Measurements from ENCODE around the gene CELF4.

Gene CELF4

DNA sequence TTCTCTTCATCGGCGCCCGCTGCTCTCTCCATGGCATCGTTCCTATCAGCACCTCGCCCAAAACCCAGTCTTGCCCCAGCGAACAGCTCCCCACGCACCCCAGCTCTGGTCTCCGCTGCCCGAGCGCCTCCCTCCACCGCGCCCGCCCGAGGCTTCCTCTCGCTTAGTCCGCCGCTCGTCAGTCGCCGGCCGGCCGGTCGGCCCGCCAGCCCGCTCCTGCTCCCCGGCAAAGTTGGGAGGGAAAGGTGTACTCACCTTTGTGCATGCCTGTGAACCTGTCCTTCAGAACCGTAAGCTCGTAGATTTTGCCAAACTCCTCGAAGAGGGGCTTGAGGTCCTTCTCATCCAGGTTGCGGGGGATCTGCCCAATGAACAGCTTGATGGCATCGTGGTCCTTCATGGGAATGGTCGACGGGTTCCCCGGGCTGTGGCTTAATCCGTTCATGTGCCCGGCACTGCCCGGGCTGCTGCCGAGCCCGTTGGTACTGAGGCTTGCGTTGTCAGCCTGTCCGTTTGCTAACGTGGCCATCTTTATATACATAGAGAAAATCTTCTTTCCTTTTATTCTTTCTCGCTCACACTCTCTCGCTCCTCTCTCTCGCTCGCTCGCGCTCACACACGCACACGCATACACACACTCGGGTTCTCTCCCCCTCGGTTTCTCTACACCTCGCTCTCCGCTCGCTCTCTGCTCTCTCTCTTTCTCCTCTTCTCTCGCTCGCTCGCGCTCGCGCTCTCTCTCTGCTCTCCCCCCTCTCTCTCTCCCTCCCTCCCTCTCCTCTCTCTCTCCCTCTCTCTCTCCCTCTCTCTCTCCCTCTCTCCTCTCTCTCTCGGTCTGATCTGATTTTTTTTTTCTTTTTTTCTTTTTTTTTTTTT, at the start of gene CELF4:
Gene CELF4, minus strand, starts transcription at position 698 of the 876 bp plus-strand sequence.
- TF ChIP-seq, protein P1, sequence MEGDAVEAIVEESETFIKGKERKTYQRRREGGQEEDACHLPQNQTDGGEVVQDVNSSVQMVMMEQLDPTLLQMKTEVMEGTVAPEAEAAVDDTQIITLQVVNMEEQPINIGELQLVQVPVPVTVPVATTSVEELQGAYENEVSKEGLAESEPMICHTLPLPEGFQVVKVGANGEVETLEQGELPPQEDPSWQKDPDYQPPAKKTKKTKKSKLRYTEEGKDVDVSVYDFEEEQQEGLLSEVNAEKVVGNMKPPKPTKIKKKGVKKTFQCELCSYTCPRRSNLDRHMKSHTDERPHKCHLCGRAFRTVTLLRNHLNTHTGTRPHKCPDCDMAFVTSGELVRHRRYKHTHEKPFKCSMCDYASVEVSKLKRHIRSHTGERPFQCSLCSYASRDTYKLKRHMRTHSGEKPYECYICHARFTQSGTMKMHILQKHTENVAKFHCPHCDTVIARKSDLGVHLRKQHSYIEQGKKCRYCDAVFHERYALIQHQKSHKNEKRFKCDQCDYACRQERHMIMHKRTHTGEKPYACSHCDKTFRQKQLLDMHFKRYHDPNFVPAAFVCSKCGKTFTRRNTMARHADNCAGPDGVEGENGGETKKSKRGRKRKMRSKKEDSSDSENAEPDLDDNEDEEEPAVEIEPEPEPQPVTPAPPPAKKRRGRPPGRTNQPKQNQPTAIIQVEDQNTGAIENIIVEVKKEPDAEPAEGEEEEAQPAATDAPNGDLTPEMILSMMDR (conservative IDR thresholded peaks at IDR 0.05; ENCODE audit: low read length): no peak
- DNase-seq (ENCODE audit: low read depth): no peak
- H3K4me3 ChIP-seq (ENCODE audit: low read length): peak within 1 kb of the TSS; percentile 61

- no peak overlapping the region for H3K4me3 ChIP-seq (ENCODE audit: low read length)
- DNase-seq (ENCODE audit: low read depth): no peak
- TF ChIP-seq, protein P1 (conservative IDR thresholded peaks at IDR 0.05; ENCODE audit: low read length): no peak
Measured at GRCh38 chr18:37613253-37613565, 47.6 kb upstream of the CELF4 start.

GRCh38 chr18:37612524-37613252, 47.1 kb upstream of the CELF4 start:
- no peak for DNase-seq (ENCODE audit: low read depth)
- TF ChIP-seq, protein P1 (conservative IDR thresholded peaks at IDR 0.05; ENCODE audit: low read length): no peak
- no peak overlapping the region for H3K4me3 ChIP-seq (ENCODE audit: low read length)

GRCh38 chr18:37611614-37612279, 46.1 kb upstream of the CELF4 start:
- no peak overlapping the region for H3K4me3 ChIP-seq (ENCODE audit: low read length)
- TF ChIP-seq, protein P1 (conservative IDR thresholded peaks at IDR 0.05; ENCODE audit: low read length): no peak
- DNase-seq (ENCODE audit: low read depth): no peak

DNA sequence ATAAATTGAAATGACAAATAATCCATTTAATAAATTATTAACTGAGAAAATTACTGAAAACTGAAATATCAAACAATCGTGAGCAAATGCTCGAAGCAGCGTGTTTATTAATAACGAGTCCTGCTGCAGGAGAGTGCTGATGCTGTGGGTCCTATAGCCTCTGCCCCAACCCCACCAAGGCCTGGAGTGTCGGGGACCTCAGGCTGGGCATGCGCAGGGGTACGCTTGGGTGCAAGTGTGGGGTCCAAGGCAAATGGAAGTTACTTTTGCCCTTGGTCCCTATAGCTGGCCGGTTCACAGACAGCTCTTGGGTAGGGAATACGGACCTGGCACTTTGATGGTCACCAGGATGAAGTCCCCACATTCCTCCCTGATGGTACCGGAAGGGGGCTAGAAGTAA, 43.3 kb upstream of the CELF4 start:
- DNase-seq (ENCODE audit: low read depth): no peak
- TF ChIP-seq, protein P1 (conservative IDR thresholded peaks at IDR 0.05; ENCODE audit: low read length): no peak
- no peak overlapping the region for H3K4me3 ChIP-seq (ENCODE audit: low read length)

- no peak overlapping the region for H3K4me3 ChIP-seq (ENCODE audit: low read length)
- DNase-seq (ENCODE audit: low read depth): no peak
- TF ChIP-seq, protein P1 (conservative IDR thresholded peaks at IDR 0.05; ENCODE audit: low read length): no peak
Measured at GRCh38 chr18:37607281-37607680, 41.7 kb upstream of the CELF4 start.

Measured in AG10803 (cell line).